ENCODE data around the gene GKAP1. TPM values are rescaled to one million over a fixed set of nuclear protein-coding genes. Genes with fewer than 3 reads are reported as not detected.
"Not testable (repeated sequence)": the region's sequence is repeated elsewhere in the genome, so short reads cannot be mapped to it uniquely, and the experiment has no call there.

Gene GKAP1
- total and polyA plus RNA-seq, 2 donors: 8.3 to 13.0 TPM

- Histone ChIP-seq H3K4me3 (ENCODE audit: low read depth, low read length) (no peak overlapping the region), H3K4me1 (ENCODE audit: insufficient read depth) (no peaks in the 10 kb centered on the region), H3K36me3 (ENCODE audit: insufficient read depth) (no peaks in the 10 kb centered on the region), H3K27ac (ENCODE audit: low read depth) (no peak overlapping the region)
- 72% methylated on average over 3 of the region's 3 CpGs for WGBS
- DNase-seq (ENCODE audit: extremely low spot score): no peak
Measured at GRCh38 chr9:83714329-83714728, 103.2 kb downstream of the GKAP1 start.

DNA sequence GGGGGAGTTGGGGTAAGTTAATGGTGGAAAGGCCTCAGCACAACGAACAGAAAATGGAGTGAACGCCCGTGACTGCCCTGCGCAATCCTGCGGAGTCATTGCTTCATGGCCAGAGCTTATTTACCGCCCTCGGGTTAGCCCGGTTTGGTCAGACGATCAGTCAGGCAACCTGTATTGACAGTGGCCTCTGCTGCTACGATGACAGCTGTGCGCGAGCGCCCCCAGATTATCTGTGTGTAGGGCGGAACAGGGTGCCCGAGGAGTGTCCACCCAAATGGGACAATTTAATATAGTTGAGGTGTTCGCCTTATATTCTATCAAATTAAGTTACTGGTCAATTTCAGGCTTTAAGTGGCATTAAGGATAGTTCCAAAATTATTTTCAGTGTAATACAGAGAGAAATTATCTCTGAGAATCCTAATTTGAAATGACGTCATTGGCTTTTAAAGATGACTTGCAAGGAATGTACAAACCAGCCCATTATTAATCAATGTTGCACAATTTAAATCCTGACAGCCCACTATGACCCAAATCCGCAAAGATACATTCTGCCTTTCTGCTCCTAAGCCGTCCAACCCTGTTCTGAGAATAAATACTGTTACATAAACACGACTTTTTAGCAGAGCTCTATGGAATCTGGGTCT is 108.9 kb downstream of the GKAP1 start:
- no peaks in the 10 kb centered on the region for H3K4me1 ChIP-seq (ENCODE audit: insufficient read depth)
- 12% methylated on average over 20 of the region's 20 CpGs for WGBS
- peak overlapping the region; percentile 86 for H3K4me3 ChIP-seq (ENCODE audit: low read depth, low read length)
- peak overlapping the region; percentile 98 for H3K27ac ChIP-seq (ENCODE audit: low read depth)
- H3K36me3 ChIP-seq (ENCODE audit: insufficient read depth): no peaks in the 10 kb centered on the region
- DNase-seq (ENCODE audit: extremely low spot score): no peak

GRCh38 chr9:83707768-83708514 is 109.6 kb downstream of the GKAP1 start, which contains the start of gene UBQLN1:
UBQLN1 (minus strand) TSS chr9:83707958; CDS start chr9:83707679, 279 bp downstream.
- Histone ChIP-seq H3K27ac (ENCODE audit: low read depth) (peak within 1 kb of the TSS; percentile 98), H3K4me3 (ENCODE audit: low read depth, low read length) (peak within 1 kb of the TSS; percentile 86), H3K4me1 (ENCODE audit: insufficient read depth) (no peaks in the 10 kb centered on the region), H3K36me3 (ENCODE audit: insufficient read depth) (no peaks in the 10 kb centered on the region)
- DNase-seq (ENCODE audit: extremely low spot score): peak; percentile 90
- under 1% methylated on average over 67 of the region's 67 CpGs for WGBS

DNA sequence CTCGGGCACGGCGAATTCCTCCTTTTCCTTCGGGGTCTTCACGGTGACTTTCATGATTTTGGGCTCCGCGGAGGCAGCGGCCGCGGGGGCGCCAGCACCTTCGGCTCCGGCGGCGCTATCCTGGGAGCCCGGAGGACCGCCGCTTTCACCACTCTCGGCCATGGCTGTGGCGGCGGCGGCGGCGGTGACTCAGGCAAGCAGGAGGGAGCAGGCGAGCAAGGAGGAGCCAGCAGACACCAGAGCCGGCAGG is 110.1 kb downstream of the GKAP1 start:
- no peak for DNase-seq (ENCODE audit: extremely low spot score)

DNA sequence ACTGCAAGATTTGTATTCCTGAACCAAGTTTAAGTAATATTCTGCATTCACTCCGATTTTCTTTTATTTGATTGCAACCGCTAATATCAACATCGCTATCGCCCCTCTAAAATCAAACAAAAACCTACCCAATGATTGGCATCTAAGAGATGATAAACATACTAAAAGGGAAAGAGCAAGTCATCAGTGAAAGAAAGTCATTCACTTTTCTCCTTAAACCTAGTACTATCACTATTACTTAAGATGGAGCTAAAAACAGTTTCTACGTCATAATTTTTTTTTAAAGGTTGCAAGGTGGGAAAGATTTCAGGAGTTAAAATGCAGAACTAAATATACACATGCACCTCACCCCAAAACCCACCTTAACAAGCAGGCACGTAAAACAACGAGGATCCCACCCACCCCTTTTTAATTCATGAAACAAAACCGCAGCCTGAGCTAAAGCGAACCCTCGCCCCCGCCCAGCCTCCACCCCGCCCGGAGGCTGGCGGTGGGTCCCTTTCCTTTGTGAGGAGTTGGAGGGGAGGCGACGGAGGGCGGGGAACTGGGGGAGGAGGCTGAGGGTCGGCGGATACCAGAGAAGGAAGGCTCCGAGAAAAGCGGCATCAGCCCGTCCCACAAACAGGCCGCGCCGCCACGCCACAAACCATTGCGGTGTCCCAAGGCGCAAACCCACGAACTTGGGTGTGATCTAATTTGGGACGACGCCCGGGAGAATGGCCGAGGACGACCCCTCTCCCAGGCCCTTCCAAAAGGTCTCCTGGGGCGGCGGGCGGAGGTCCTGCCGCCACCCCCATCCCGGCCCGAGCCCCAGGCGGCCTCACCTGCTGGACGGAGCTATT is 110.7 kb downstream of the GKAP1 start:
- under 1% methylated on average over 42 of the region's 42 CpGs for WGBS
- Histone ChIP-seq H3K4me3 (ENCODE audit: low read depth, low read length) (peak overlapping the region; percentile 86), H3K4me1 (ENCODE audit: insufficient read depth) (peaks cover 2% of the 10 kb centered on the region), H3K27ac (ENCODE audit: low read depth) (peak overlapping the region; percentile 98), H3K36me3 (ENCODE audit: insufficient read depth) (no peaks in the 10 kb centered on the region)
- no peak for DNase-seq (ENCODE audit: extremely low spot score)

More for the DNA sequence above, 110.1 kb downstream of the GKAP1 start:
- no peaks in the 10 kb centered on the region for H3K4me1 ChIP-seq (ENCODE audit: insufficient read depth)
- under 1% methylated on average over 26 of the region's 26 CpGs for WGBS
- H3K36me3 ChIP-seq (ENCODE audit: insufficient read depth): no peaks in the 10 kb centered on the region
- peak overlapping the region; percentile 98 for H3K27ac ChIP-seq (ENCODE audit: low read depth)
- H3K4me3 ChIP-seq (ENCODE audit: low read depth, low read length): peak overlapping the region; percentile 86

GRCh38 chr9:83705219-83705651 is 112.3 kb downstream of the GKAP1 start:
- 96% methylated on average over 12 of the region's 12 CpGs for WGBS
- not testable (repeated sequence) for H3K27ac ChIP-seq (ENCODE audit: low read depth); H3K4me1 ChIP-seq (ENCODE audit: insufficient read depth); H3K4me3 ChIP-seq (ENCODE audit: low read depth, low read length); H3K36me3 ChIP-seq (ENCODE audit: insufficient read depth); DNase-seq (ENCODE audit: extremely low spot score)

DNA sequence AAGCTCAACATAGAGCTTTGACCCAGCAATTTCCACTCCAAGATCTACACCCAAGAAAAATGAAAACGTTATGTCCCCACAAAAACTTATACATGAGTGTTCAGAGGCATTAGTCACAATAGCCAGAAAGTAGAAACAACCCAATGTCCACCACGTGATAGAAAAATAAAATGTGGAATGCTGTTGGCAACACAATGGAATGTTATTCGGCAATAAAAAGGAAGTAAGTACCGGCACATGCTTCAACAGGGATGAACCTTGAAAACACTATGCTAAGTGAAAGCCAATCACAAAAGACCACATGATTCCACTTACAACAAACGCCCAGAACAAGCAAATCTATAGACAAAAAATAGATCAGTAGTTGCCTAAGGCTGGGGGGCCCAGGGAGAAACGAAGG is 115.8 kb downstream of the GKAP1 start:
- DNase-seq (ENCODE audit: extremely low spot score): no peak
- no peak overlapping the region for H3K4me3 ChIP-seq (ENCODE audit: low read depth, low read length)
- WGBS: 34% methylated on average over 6 of the region's 6 CpGs
- H3K36me3 ChIP-seq (ENCODE audit: insufficient read depth): peaks cover 2% of the 10 kb centered on the region
- H3K4me1 ChIP-seq (ENCODE audit: insufficient read depth): peaks cover 2% of the 10 kb centered on the region
- H3K27ac ChIP-seq (ENCODE audit: low read depth): no peak overlapping the region

- Histone ChIP-seq H3K4me3 (ENCODE audit: low read depth, low read length) (no peak overlapping the region), H3K4me1 (ENCODE audit: insufficient read depth) (peaks cover 2% of the 10 kb centered on the region), H3K27ac (ENCODE audit: low read depth) (no peak overlapping the region), H3K36me3 (ENCODE audit: insufficient read depth) (peaks cover 2% of the 10 kb centered on the region)
- 93% methylated on average over 1 of the region's 1 CpG for WGBS
- no peak for DNase-seq (ENCODE audit: extremely low spot score)
Measured at GRCh38 chr9:83701286-83701685, 116.3 kb downstream of the GKAP1 start.

DNA sequence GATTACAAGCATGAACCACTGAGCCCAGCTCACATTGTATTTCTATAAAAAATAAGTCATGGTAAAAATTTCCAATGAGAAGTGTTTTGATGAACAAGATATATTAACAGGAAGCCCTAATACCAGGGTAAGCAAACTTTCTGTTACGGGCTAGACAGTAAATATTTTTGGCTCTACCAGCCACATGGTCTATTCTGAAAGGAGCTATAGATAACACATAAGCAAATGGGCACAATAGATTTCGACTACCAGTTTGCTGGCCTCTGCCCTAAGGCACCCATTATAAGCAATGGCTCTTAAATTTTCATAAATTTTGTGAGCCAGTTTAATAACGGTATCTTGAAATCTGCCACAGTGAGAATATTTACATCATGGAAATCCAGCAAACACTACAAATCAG is 118.0 kb downstream of the GKAP1 start:
- H3K36me3 ChIP-seq (ENCODE audit: insufficient read depth): peaks cover 2% of the 10 kb centered on the region
- no peak overlapping the region for H3K27ac ChIP-seq (ENCODE audit: low read depth)
- peaks cover 2% of the 10 kb centered on the region for H3K4me1 ChIP-seq (ENCODE audit: insufficient read depth)

GRCh38 chr9:83698976-83699585 is 118.5 kb downstream of the GKAP1 start:
- WGBS: 80% methylated on average over 4 of the region's 4 CpGs
- no peak overlapping the region for H3K27ac ChIP-seq (ENCODE audit: low read depth)
- peaks cover 2% of the 10 kb centered on the region for H3K36me3 ChIP-seq (ENCODE audit: insufficient read depth)
- DNase-seq (ENCODE audit: extremely low spot score): no peak
- no peak overlapping the region for H3K4me3 ChIP-seq (ENCODE audit: low read depth, low read length)
- H3K4me1 ChIP-seq (ENCODE audit: insufficient read depth): peaks cover 2% of the 10 kb centered on the region

More for the DNA sequence above, 118.0 kb downstream of the GKAP1 start:
- DNase-seq (ENCODE audit: extremely low spot score): no peak
- WGBS: 78% methylated on average over 3 of the region's 3 CpGs
- no peak overlapping the region for H3K4me3 ChIP-seq (ENCODE audit: low read depth, low read length)

GRCh38 chr9:83691492-83691891 is 126.1 kb downstream of the GKAP1 start:
- WGBS: 90% methylated on average over 3 of the region's 3 CpGs
- Histone ChIP-seq H3K27ac (ENCODE audit: low read depth) (no peak overlapping the region), H3K4me3 (ENCODE audit: low read depth, low read length) (no peak overlapping the region), H3K4me1 (ENCODE audit: insufficient read depth) (no peaks in the 10 kb centered on the region), H3K36me3 (ENCODE audit: insufficient read depth) (no peaks in the 10 kb centered on the region)
- DNase-seq (ENCODE audit: extremely low spot score): no peak
